Fibroblast of lung (primary cell): Measurements from ENCODE around the gene LRP5. TPM values are rescaled to one million over a fixed set of nuclear protein-coding genes. Genes with fewer than 3 reads are reported as not detected.

Experiments
- DNase-seq, 2 donors: peaks; one replicate each; pipeline versions ENCODE4 v3.0.0 to v3.0.0-alpha.2; 2010; ENCODE audit warnings: low read depth in 2 of 2
- H2AFZ ChIP-seq: 2 replicates; pipeline ENCODE4 v1.5.1; 2012; ENCODE audit warnings: low read length, control low read depth, inconsistent platforms
- H3K27ac ChIP-seq: 2 replicates; pipeline ENCODE4 v1.5.1; 2011; ENCODE audit warnings: low read length, control low read depth; ENCODE audit not compliant: insufficient read depth
- H3K27me3 ChIP-seq: 2 replicates; pipeline ENCODE4 v1.5.1; 2011; ENCODE audit warnings: mild to moderate bottlenecking, low read length; ENCODE audit not compliant: control insufficient read depth, insufficient read depth
- H3K36me3 ChIP-seq: 2 replicates; pipeline ENCODE4 v1.5.1; 2011; ENCODE audit warnings: low read length; ENCODE audit not compliant: control insufficient read depth, insufficient read depth
- H3K4me1 ChIP-seq: 2 replicates; pipeline ENCODE4 v1.5.1; 2011; ENCODE audit warnings: low read length; ENCODE audit not compliant: control insufficient read depth, insufficient read depth; ENCODE audit errors: extremely low read depth
- H3K4me2 ChIP-seq: 2 replicates; pipeline ENCODE4 v1.5.1; 2011; ENCODE audit warnings: low read length, control low read depth; ENCODE audit not compliant: insufficient read depth; ENCODE audit errors: extremely low read depth
- H3K4me3 ChIP-seq, 4 experiments: fragments of 200-600 bp in 1 of 4; sonication (generic) in 1 of 4; replicated peaks in 1 of 4; 2 replicates each; pipeline ENCODE4 v1.5.1; 2011 to 2016; ENCODE audit warnings: low read length in 4 of 4, low read depth in 3 of 4, mild to moderate bottlenecking in 3 of 4, control low read depth in 2 of 4, inconsistent platforms in 1 of 4, mixed read lengths in 1 of 4; ENCODE audit not compliant: insufficient read depth in 1 of 4; ENCODE audit errors: control extremely low read depth in 1 of 4
- H3K79me2 ChIP-seq: 2 replicates; pipeline ENCODE4 v1.5.1; 2012; ENCODE audit warnings: mild to moderate bottlenecking, low read length, inconsistent platforms; ENCODE audit not compliant: control insufficient read depth, insufficient read depth
- H3K9ac ChIP-seq: 2 replicates; pipeline ENCODE4 v1.5.1; 2011; ENCODE audit warnings: mild to moderate bottlenecking, low read length, control low read depth; ENCODE audit not compliant: insufficient read depth
- H3K9me3 ChIP-seq: 2 replicates; pipeline ENCODE4 v1.5.1; 2012; ENCODE audit warnings: low read depth, low read length; ENCODE audit not compliant: control insufficient read depth, insufficient read depth
- H4K20me1 ChIP-seq: 2 replicates; pipeline ENCODE4 v1.5.1; 2011; ENCODE audit warnings: low read length; ENCODE audit not compliant: control insufficient read depth, insufficient read depth; ENCODE audit errors: extremely low read depth
- EZH2 ChIP-seq: IDR thresholded peaks from 2 replicates; pipeline ENCODE4 v1.5.1; 2012; ENCODE audit warnings: low read length, control low read depth, mild to moderate bottlenecking; ENCODE audit errors: missing control alignments
- polyA plus RNA-seq, 2 donors: library from polyadenylated mRNA; depleted of rRNA in 1 of 2; stranded (reverse) in 1 of 2; unstranded in 1 of 2; fragments of >200 nt; gene quantifications; 2 replicates each; pipeline ENCODE4 v1.2.1, GENCODE V29; 2011 to 2012; ENCODE audit warnings: missing spikeins in 1 of 2
- total RNA-seq: library from RNA; depleted of rRNA; stranded (reverse); fragments of >200 nt; gene quantifications from 2 replicates; pipeline ENCODE4 v1.2.1, GENCODE V29; 2014
- TF ChIP-seq, protein P1 (sequence below), 2 donors: IDR thresholded peaks in 1 of 2; conservative IDR thresholded peaks in 1 of 2; 1 replicate in 1 of 2; 2 replicates in 1 of 2; pipeline ENCODE4 v1.5.1; 2011 to 2012; ENCODE audit warnings: low read length in 2 of 2, control low read depth in 1 of 2, inconsistent platforms in 1 of 2, low read depth in 1 of 2, mild to moderate bottlenecking in 1 of 2

Gene LRP5
- total and polyA plus RNA-seq, 2 donors (not counting 1 experiment from before 2014, with no cell fraction given) = 3.8 to 22.0 TPM

DNA sequence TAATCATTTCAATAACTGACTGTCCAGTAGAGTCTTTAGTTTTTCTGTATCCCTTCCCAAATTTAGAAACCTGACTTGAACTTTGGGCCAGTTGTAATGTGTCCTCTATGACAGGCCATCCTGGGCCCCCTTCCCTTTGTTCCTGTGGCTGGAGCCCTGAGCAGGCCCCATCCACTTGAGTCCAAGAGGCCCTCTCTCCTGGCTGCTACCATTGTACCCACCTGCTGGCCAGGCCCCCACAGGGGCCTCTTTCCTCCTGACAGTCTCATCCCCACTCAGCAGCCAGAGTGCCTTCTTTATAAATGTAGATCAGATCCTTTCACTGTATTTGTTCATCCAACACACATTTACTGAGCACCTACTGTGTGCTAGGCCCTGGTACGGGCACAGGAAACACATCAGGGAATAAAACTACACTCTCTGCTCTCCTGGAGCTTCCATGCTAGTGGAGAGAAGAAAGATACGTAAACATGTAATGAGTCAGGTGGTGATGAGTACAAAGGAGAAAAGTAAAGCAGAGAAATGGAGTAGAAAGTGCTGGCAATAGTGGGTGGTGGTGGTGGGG, 2.7 kb upstream of the LRP5 start:
- DNase-seq = no peak
- no peak for TF ChIP-seq EZH2
- TF ChIP-seq, protein P1, sequence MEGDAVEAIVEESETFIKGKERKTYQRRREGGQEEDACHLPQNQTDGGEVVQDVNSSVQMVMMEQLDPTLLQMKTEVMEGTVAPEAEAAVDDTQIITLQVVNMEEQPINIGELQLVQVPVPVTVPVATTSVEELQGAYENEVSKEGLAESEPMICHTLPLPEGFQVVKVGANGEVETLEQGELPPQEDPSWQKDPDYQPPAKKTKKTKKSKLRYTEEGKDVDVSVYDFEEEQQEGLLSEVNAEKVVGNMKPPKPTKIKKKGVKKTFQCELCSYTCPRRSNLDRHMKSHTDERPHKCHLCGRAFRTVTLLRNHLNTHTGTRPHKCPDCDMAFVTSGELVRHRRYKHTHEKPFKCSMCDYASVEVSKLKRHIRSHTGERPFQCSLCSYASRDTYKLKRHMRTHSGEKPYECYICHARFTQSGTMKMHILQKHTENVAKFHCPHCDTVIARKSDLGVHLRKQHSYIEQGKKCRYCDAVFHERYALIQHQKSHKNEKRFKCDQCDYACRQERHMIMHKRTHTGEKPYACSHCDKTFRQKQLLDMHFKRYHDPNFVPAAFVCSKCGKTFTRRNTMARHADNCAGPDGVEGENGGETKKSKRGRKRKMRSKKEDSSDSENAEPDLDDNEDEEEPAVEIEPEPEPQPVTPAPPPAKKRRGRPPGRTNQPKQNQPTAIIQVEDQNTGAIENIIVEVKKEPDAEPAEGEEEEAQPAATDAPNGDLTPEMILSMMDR (conservative IDR thresholded peaks at IDR 0.05 in 1 of 2, IDR thresholded peaks at IDR 0.05 in 1 of 2; ENCODE audit: low read depth in 1 of 2, low read length in 2 of 2) = no peak

DNA sequence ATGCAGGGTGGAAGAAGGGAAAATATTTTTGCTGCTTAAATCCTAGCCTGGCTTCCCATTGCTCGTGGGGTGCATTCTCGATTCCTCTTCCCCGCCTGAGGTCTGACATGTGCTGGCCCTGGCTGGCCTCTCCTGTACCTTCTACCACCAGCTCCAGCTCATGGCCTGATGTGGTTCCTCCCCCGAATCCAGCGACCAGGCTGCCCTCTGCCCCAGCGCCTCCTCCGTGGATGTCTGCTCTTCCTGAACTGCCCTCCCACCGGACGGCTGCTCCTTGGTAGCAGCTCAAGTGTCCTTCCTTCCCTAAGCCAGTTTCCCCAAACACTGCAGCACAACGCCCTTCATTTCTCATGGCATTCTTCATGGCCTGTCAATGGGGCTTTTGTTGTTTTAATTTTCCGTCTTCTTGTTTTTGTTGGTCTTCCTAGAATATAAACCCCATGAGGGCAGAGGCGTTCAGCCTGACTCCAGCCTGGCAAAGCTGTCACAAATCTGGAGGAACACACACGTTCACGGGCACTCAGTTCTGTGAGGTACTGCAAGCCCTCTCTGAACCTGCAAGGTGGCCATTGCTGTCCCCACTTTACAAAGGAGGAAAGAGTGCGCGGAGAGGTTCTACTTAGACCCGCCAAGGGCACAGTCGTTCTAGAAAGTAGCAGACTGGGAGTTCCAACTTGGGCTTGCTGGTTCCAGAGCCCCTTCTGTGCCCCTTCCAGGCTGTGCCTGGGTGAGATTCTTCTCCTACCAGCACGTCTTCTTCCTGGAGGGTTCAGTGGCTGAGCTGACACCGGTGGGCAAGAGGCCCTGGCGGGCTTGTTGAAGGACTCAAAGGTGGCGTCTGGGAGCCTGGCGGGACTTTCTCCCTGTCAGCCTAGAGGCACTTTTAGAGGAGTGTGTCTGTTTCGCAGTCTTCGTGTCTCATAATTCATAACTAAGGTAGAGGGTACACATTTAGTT, 953 bp upstream of the LRP5 start:
- H3K27me3 ChIP-seq = no peaks in the 10 kb centered on the region
- H2AFZ ChIP-seq = no peak overlapping the region
- peaks cover 2% of the 10 kb centered on the region for H3K4me1 ChIP-seq
- H3K9me3 ChIP-seq = no peaks in the 10 kb centered on the region
- no peak overlapping the region for H3K27ac ChIP-seq
- DNase-seq = no peak
- H3K4me2 ChIP-seq = no peak overlapping the region
- peak overlapping the region in 1 of 4 experiments; percentile 45 for H3K4me3 ChIP-seq
- H3K79me2 ChIP-seq = no peaks in the 10 kb centered on the region
- H4K20me1 ChIP-seq = no peaks in the 10 kb centered on the region
- no peaks in the 10 kb centered on the region for H3K36me3 ChIP-seq
- TF ChIP-seq EZH2 = no peak
- TF ChIP-seq, protein P1 (conservative IDR thresholded peaks at IDR 0.05 in 1 of 2, IDR thresholded peaks at IDR 0.05 in 1 of 2; ENCODE audit: low read depth in 1 of 2, low read length in 2 of 2) = no peak
- H3K9ac ChIP-seq = no peak overlapping the region

More for the DNA sequence above, 2.7 kb upstream of the LRP5 start:
- Histone ChIP-seq H3K27me3 (no peaks in the 10 kb centered on the region), H3K79me2 (no peaks in the 10 kb centered on the region), H3K4me1 (peaks cover 2% of the 10 kb centered on the region), H3K36me3 (no peaks in the 10 kb centered on the region), H3K9me3 (no peaks in the 10 kb centered on the region), H2AFZ (no peak overlapping the region), H3K9ac (no peak overlapping the region), H3K4me3 (no peak overlapping the region), H4K20me1 (no peaks in the 10 kb centered on the region), H3K27ac (no peak overlapping the region), H3K4me2 (no peak overlapping the region)

DNA sequence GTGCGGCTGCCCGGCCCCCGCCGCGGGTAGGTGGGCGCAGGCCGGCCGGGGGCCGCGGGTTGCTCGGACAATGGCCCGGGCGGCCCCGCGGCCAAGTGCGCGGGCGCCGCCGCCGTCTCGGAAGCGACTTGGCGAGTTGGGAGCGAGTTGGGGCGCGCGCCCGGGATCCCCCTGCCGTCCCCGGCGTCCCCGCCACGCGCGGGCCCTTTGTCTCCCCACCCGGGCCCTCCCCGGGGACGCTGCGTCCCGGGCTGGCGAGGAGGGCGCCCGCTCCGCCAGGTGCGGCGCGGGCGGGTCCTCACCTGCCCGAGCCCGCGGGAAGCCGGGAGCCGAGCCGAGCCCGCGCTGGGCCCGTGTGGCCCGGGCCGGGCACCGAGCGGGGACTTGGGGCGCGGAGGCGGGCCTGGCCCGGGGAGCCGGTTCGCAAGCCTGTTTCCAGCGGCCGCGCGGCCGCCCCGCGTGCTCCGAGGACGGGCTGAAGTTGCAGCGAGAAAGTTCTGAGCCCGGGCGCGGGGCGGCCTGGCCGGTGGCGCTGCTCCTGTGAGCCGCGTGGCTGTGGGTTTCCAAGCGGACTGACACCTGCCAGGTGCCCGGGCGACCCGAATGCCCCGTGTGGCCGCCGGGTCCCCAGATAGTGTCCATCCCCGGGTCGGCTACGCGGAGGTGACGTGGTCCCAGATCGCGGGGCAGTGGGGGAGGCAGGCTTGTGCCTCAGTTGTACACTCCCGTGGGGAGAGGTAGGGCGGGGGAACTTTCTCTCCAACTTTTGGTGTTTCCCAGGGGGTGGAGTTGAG, 586 bp downstream of the LRP5 start:
- H3K4me3 ChIP-seq = peak overlapping the region; percentile 41 to 78 (median 63)
- peak overlapping the region; percentile 35 for H3K9ac ChIP-seq
- H3K9me3 ChIP-seq = no peaks in the 10 kb centered on the region
- H3K27ac ChIP-seq = peak overlapping the region; percentile 14
- DNase-seq = peak in 1 of 2 donors; percentile 27
- H3K36me3 ChIP-seq = no peaks in the 10 kb centered on the region
- TF ChIP-seq, protein P1 (conservative IDR thresholded peaks at IDR 0.05 in 1 of 2, IDR thresholded peaks at IDR 0.05 in 1 of 2; ENCODE audit: low read depth in 1 of 2, low read length in 2 of 2) = no peak
- TF ChIP-seq EZH2 = no peak
- H3K27me3 ChIP-seq = no peaks in the 10 kb centered on the region
- H3K4me1 ChIP-seq = peaks cover 2% of the 10 kb centered on the region
- H3K79me2 ChIP-seq = no peaks in the 10 kb centered on the region
- H2AFZ ChIP-seq = peak overlapping the region; percentile 61
- peak overlapping the region; percentile 53 for H3K4me2 ChIP-seq
- H4K20me1 ChIP-seq = no peaks in the 10 kb centered on the region
